ENCODE measurements around the gene CAPNS1. TPM values are rescaled to one million over a fixed set of nuclear protein-coding genes. Genes with fewer than 3 reads are reported as not detected.

Gene CAPNS1
- total and polyA plus RNA-seq, 2 of the 13 experiments (the other 11 are each of a cell fraction or from before 2014, with no cell fraction given) = 322 to 526 TPM

GRCh38 chr19:36128392-36128736 lies 11.5 kb upstream of the CAPNS1 start (continued):
- TF ChIP-seq ZBTB4 (CRISPR knock-in tag; IDR thresholded peaks at IDR 0.05; ENCODE audit: borderline replicate concordance) (no peak), SRF (IDR thresholded peaks at IDR 0.05; ENCODE audit: low read depth, low read length) (0 out of 2 replicates have a peak, but pooled peaks have one; percentile 3), ZNF879 (CRISPR knock-in tag; IDR thresholded peaks at IDR 0.05) (no peak; the same call in 1 of the 2 replicates), NKX3-1 (CRISPR knock-in tag; IDR thresholded peaks at IDR 0.05) (no peak), ATF7 (IDR thresholded peaks at IDR 0.05) (no peak), ATF7 (CRISPR knock-in tag; IDR thresholded peaks at IDR 0.05) (no peak), ZMYM4 (CRISPR knock-in tag; IDR thresholded peaks at IDR 0.05) (no peak), STAG1 (CRISPR knock-in tag; IDR thresholded peaks at IDR 0.05) (no peak), PHF20 (CRISPR knock-in tag; IDR thresholded peaks at IDR 0.05) (no peak; the same call in 1 of the 2 replicates), ZNF563 (CRISPR knock-in tag; IDR thresholded peaks at IDR 0.05) (peak; percentile 47; the same call in 1 of the 2 replicates), NFYC (CRISPR knock-in tag; IDR thresholded peaks at IDR 0.05) (no peak), ZNF44 (CRISPR knock-in tag; IDR thresholded peaks at IDR 0.05) (no peak)
- TF ChIP-seq, protein P1, sequence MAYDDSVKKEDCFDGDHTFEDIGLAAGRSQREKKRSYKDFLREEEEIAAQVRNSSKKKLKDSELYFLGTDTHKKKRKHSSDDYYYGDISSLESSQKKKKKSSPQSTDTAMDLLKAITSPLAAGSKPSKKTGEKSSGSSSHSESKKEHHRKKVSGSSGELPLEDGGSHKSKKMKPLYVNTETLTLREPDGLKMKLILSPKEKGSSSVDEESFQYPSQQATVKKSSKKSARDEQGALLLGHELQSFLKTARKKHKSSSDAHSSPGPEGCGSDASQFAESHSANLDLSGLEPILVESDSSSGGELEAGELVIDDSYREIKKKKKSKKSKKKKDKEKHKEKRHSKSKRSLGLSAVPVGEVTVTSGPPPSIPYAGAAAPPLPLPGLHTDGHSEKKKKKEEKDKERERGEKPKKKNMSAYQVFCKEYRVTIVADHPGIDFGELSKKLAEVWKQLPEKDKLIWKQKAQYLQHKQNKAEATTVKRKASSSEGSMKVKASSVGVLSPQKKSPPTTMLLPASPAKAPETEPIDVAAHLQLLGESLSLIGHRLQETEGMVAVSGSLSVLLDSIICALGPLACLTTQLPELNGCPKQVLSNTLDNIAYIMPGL (CRISPR knock-in tag; IDR thresholded peaks at IDR 0.05; ENCODE audit: borderline replicate concordance in 1 of 2, low read depth in 1 of 2) = no peak
- TF ChIP-seq, protein P2, sequence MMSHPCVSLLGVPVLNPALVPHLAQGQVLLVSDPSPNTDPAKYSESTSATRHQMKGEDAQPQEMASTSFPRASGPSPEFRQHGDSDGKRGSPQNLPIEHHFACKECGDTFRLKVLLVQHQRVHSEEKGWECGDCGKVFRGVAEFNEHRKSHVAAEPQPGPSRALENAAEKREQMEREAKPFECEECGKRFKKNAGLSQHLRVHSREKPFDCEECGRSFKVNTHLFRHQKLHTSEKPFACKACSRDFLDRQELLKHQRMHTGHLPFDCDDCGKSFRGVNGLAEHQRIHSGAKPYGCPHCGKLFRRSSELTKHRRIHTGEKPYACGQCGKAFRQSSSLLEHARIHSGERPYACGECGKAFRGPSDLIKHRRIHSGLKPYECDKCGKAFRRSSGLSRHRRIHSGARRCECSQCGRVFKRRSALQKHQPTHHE (CRISPR knock-in tag; IDR thresholded peaks at IDR 0.05; ENCODE audit: borderline replicate concordance) = no peak
- TF ChIP-seq, protein P3, sequence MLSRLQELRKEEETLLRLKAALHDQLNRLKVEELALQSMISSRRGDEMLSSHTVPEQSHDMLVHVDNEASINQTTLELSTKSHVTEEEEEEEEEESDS (CRISPR knock-in tag; IDR thresholded peaks at IDR 0.05; ENCODE audit: borderline replicate concordance) = no peak
- TF ChIP-seq, protein P4, sequence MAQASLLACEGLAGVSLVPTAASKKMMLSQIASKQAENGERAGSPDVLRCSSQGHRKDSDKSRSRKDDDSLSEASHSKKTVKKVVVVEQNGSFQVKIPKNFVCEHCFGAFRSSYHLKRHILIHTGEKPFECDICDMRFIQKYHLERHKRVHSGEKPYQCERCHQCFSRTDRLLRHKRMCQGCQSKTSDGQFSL (CRISPR knock-in tag; IDR thresholded peaks at IDR 0.05) = no peak
- TF ChIP-seq, protein P5, sequence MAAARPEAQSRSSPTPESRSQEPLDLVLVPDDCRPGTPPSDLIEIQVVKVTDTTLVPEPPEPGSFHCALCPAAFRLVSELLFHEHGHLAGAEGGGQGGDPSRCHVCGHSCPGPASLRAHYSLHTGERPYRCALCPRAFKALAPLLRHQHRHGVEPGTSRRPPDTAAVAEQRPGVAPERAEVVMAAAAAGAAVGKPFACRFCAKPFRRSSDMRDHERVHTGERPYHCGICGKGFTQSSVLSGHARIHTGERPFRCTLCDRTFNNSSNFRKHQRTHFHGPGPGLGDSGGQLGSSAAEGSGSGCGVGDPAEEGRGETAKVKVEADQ (CRISPR knock-in tag; IDR thresholded peaks at IDR 0.05; ENCODE audit: borderline replicate concordance) = no peak
- TF ChIP-seq, protein P6, sequence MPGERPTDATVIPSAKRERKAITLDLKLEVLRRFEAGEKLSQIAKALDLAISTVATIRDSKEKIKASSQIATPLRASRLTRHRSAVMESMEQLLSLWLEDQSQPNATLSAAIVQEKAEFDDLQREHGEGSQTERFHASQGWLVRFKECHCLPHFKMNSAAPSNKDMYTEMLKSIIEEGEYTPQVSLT (CRISPR knock-in tag; IDR thresholded peaks at IDR 0.05; ENCODE audit: borderline replicate concordance, low read depth) = no peak

All from HepG2 (cell line).